ENCODE measurements around the gene UNC79. TPM values are rescaled to one million over a fixed set of nuclear protein-coding genes. Genes with fewer than 3 reads are reported as not detected.
"Not testable (repeated sequence)": the region's sequence is repeated elsewhere in the genome, so short reads cannot be mapped to it uniquely, and the experiment has no call there.

Gene UNC79
- total and polyA plus RNA-seq, 2 experiments from 2014 or later: 0.15 to 0.20 TPM

DNA sequence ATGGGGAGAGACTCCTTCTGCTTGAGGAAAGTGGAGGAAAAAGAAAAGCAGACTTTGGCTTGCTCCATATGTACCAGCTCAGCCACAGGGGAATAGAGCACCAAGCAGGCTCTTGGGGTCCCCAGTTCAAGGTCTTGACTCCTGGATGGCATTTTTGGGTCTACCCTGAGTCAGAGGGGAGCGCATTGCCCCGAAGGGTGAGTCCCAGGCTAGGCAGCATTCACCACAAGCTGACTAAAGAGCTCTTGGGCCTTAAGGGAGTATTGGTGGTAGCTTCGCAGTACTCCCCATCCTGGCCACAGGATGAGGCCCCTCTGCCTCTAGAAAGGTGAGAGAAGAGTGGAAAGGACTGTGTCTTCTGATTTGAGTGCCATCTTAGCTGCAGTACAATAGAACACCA is 19.8 kb upstream of the UNC79 start:
- no peaks in the 10 kb centered on the region for H3K4me1 ChIP-seq (ENCODE audit: insufficient read depth)
- H4K20me1 ChIP-seq (ENCODE audit: insufficient read depth, poor library complexity, severe bottlenecking): no peaks in the 10 kb centered on the region
- no peaks in the 10 kb centered on the region for H3K36me3 ChIP-seq (replicated peaks; ENCODE audit: insufficient read depth, low read depth)
- TF ChIP-seq, protein P1, sequence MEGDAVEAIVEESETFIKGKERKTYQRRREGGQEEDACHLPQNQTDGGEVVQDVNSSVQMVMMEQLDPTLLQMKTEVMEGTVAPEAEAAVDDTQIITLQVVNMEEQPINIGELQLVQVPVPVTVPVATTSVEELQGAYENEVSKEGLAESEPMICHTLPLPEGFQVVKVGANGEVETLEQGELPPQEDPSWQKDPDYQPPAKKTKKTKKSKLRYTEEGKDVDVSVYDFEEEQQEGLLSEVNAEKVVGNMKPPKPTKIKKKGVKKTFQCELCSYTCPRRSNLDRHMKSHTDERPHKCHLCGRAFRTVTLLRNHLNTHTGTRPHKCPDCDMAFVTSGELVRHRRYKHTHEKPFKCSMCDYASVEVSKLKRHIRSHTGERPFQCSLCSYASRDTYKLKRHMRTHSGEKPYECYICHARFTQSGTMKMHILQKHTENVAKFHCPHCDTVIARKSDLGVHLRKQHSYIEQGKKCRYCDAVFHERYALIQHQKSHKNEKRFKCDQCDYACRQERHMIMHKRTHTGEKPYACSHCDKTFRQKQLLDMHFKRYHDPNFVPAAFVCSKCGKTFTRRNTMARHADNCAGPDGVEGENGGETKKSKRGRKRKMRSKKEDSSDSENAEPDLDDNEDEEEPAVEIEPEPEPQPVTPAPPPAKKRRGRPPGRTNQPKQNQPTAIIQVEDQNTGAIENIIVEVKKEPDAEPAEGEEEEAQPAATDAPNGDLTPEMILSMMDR (IDR thresholded peaks at IDR 0.05; ENCODE audit: poor library complexity): no peak
- no peak for TF ChIP-seq EZH2 (IDR thresholded peaks at IDR 0.05; ENCODE audit: borderline replicate concordance)
- TF ChIP-seq EZH2phosphoT487 (IDR thresholded peaks at IDR 0.05; ENCODE audit: low read depth, severe bottlenecking, unreplicated experiment): no peak
- WGBS (ENCODE audit: low lambda C conversion rate, missing lambda C conversion rate): 86% methylated on average over 3 of the region's 3 CpGs
- no peak overlapping the region for H3K4me2 ChIP-seq
- no peak overlapping the region for H2AFZ ChIP-seq
- H3K4me3 ChIP-seq: no peak overlapping the region
- H3K27me3 ChIP-seq: no peaks in the 10 kb centered on the region
- H3K9me2 ChIP-seq (replicated peaks; ENCODE audit: insufficient read depth): no peaks in the 10 kb centered on the region
- no peaks in the 10 kb centered on the region for H3K79me2 ChIP-seq
- no peak overlapping the region for H3K27ac ChIP-seq
- H3K9me3 ChIP-seq (ENCODE audit: low read depth): no peaks in the 10 kb centered on the region
- DNase-seq (ENCODE audit: low spot score): no peak

DNA sequence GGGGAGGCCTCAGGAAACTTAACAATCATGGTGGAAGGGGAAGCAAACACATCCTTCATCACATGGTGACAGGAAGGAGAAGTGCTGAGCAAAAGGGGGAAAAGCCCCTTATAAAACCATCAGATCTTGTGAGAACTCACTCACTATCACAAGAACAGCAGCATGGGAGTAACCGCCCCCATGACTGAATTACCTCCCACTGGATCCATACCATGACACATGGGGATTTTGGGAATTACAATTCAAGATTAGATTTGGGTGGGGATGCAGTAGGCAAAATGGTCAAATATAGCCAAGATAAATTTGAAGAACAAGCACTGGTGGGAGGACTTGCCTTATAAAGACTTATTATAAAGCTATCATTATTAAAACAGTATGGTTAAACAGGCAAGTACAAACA is 5.6 kb upstream of the UNC79 start:
- H3K4me2 ChIP-seq; H3K4me3 ChIP-seq; H3K9me3 ChIP-seq (ENCODE audit: low read depth); H3K4me1 ChIP-seq (ENCODE audit: insufficient read depth); H2AFZ ChIP-seq; H3K9me2 ChIP-seq (replicated peaks; ENCODE audit: insufficient read depth); H3K27ac ChIP-seq; H3K36me3 ChIP-seq (replicated peaks; ENCODE audit: insufficient read depth, low read depth); DNase-seq (ENCODE audit: low spot score); H4K20me1 ChIP-seq (ENCODE audit: insufficient read depth, poor library complexity, severe bottlenecking); H3K79me2 ChIP-seq: not testable (repeated sequence)
- WGBS (ENCODE audit: low lambda C conversion rate, missing lambda C conversion rate): 89% methylated on average over 1 of the region's 1 CpG
- H3K27me3 ChIP-seq: peaks cover 21% of the 10 kb centered on the region

DNA sequence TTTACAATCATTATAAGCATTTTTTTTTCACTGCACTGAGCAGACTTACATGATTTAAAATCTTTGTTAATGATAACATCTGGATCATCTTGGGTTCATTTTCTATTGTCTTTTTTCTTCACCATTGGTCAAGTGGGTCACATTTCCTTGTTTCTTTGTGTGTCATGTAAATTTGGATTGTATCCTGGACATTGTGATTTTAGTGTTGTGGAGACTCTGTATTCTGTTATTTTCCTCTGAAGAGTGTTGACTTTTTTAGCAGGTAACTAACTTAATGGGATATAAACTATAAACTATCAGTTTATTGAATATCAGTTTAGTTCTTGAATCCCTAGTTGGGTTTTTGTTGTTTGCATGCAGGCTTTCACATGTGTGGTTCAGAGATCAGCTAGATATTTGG is 4.0 kb upstream of the UNC79 start:
- Histone ChIP-seq H4K20me1 (ENCODE audit: insufficient read depth, poor library complexity, severe bottlenecking) (no peaks in the 10 kb centered on the region), H3K27ac (no peak overlapping the region), H3K9me2 (replicated peaks; ENCODE audit: insufficient read depth) (no peaks in the 10 kb centered on the region), H3K4me3 (no peak overlapping the region), H3K27me3 (peaks cover 34% of the 10 kb centered on the region), H3K4me1 (ENCODE audit: insufficient read depth) (peaks cover 6% of the 10 kb centered on the region), H3K36me3 (replicated peaks; ENCODE audit: insufficient read depth, low read depth) (no peaks in the 10 kb centered on the region), H3K79me2 (no peaks in the 10 kb centered on the region), H3K9me3 (ENCODE audit: low read depth) (no peaks in the 10 kb centered on the region), H3K4me2 (no peak overlapping the region), H2AFZ (no peak overlapping the region)
- TF ChIP-seq EZH2phosphoT487 (IDR thresholded peaks at IDR 0.05; ENCODE audit: low read depth, severe bottlenecking, unreplicated experiment) (no peak), EZH2 (IDR thresholded peaks at IDR 0.05; ENCODE audit: borderline replicate concordance) (no peak)
- TF ChIP-seq, protein P1 (IDR thresholded peaks at IDR 0.05; ENCODE audit: poor library complexity): no peak
- DNase-seq (ENCODE audit: low spot score): no peak

DNA sequence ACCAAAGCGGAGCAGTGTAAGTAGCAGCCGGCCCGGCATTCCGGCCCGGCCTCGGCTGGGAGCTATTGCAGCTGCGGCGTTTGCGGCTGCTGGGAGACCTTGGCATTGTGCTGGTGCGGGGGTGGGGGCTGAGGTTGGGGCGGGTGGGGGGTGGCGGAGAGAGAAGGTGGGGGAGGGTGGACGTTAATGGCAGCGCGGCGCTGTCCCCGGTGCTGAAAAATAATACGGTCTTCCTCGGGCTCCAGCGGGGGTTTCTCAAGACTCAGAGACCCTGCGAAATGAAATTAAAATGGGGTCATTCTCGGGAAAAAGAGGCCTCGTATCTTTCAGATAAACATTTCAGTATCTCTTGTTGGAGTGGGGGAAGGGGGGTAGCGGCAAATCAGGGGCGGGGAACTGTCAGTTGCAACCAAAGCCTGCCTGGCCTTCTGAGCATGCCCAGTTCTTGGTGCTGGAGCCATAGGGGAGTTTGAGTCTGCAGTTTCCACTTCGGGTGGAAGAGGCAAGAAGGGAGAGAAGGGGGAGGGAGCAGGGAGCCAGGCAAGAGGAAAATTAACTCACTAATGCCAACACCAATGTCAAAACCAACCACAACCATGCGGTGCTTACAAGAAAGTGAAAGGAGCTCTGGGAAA is 414 bp downstream of the UNC79 start:
- Histone ChIP-seq H4K20me1 (ENCODE audit: insufficient read depth, poor library complexity, severe bottlenecking) (no peaks in the 10 kb centered on the region), H3K9me2 (replicated peaks; ENCODE audit: insufficient read depth) (no peaks in the 10 kb centered on the region), H3K9me3 (ENCODE audit: low read depth) (no peaks in the 10 kb centered on the region), H3K27ac (no peak overlapping the region), H3K36me3 (replicated peaks; ENCODE audit: insufficient read depth, low read depth) (no peaks in the 10 kb centered on the region), H2AFZ (peak overlapping the region; percentile 52), H3K4me3 (peak overlapping the region; percentile 39), H3K4me1 (ENCODE audit: insufficient read depth) (peaks cover 6% of the 10 kb centered on the region), H3K4me2 (peak overlapping the region; percentile 93), H3K27me3 (peaks cover 65% of the 10 kb centered on the region), H3K79me2 (no peaks in the 10 kb centered on the region)
- DNase-seq (ENCODE audit: low spot score): peak; percentile 76
- WGBS (ENCODE audit: low lambda C conversion rate, missing lambda C conversion rate): 8% methylated on average over 6 of the region's 27 CpGs
- TF ChIP-seq EZH2 (IDR thresholded peaks at IDR 0.05; ENCODE audit: borderline replicate concordance): no peak
- TF ChIP-seq, protein P1 (IDR thresholded peaks at IDR 0.05; ENCODE audit: poor library complexity): no peak
- no peak for TF ChIP-seq EZH2phosphoT487 (IDR thresholded peaks at IDR 0.05; ENCODE audit: low read depth, severe bottlenecking, unreplicated experiment)
